ENCODE measurements around the gene FRMD3. TPM values are rescaled to one million over a fixed set of nuclear protein-coding genes. Genes with fewer than 3 reads are reported as not detected.

The FRMD3 gene
- polyA plus RNA-seq, 1 donor from 2014 or later = 13.0 TPM

DNA sequence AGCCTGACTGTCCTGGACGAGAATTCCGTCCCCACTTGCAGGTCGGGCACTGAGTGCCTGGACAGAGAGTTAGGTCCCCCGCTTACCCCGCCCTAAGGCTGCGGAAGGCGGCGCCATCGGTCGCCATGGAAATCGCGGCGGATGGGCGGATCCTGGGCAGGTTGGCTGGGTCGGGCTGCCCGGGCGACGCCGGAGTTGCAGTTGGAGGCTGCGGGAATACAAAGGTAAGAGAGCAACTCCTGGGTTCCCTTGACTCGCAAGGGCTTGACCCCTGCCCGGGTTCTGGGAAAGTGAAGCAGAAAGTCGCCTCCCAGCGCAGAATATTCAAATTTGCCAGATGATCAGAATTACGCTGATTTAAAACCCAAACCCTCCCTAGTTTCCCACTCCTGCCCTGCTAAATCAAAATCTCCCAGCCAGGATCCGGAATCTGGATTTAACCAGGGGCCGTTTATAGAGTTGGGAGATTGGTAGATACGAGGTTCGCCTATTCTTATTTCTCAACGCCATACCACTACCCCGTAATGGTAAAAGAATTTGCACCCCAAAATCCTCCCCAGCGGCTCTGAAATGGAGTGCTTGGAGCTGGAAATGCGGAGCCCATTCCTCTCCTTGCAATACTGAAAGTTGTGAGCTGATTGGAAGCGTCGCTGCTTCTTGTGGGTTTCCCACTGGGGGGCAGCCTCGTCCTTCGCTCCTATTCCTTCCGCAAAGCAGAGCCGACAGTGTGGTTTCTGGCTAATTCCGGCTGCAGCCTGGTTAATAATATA is 318.9 kb downstream of the FRMD3 start:
- no peaks in the 10 kb centered on the region for H4K20me1 ChIP-seq (ENCODE audit: insufficient read depth)
- H3K36me3 ChIP-seq (ENCODE audit: insufficient read depth, low read length) = no peaks in the 10 kb centered on the region
- H3K27ac ChIP-seq (ENCODE audit: low read length) = peak overlapping the region; percentile 65
- no peaks in the 10 kb centered on the region for H3K79me2 ChIP-seq (replicated peaks; ENCODE audit: insufficient read depth, low read length)
- H3K9me3 ChIP-seq (ENCODE audit: low read length) = no peaks in the 10 kb centered on the region
- TF ChIP-seq TAF1 (IDR thresholded peaks at IDR 0.05; ENCODE audit: low read depth) (peak; percentile 60), RAD21 (conservative IDR thresholded peaks at IDR 0.05) (peak; percentile 97), EP300 (conservative IDR thresholded peaks at IDR 0.05; ENCODE audit: poor library complexity, severe bottlenecking) (peak; percentile 25), MXI1 (conservative IDR thresholded peaks at IDR 0.05; ENCODE audit: poor library complexity, severe bottlenecking) (no peak), SMC3 (conservative IDR thresholded peaks at IDR 0.05; ENCODE audit: poor library complexity) (peak; percentile 94)
- TF ChIP-seq, protein P1, sequence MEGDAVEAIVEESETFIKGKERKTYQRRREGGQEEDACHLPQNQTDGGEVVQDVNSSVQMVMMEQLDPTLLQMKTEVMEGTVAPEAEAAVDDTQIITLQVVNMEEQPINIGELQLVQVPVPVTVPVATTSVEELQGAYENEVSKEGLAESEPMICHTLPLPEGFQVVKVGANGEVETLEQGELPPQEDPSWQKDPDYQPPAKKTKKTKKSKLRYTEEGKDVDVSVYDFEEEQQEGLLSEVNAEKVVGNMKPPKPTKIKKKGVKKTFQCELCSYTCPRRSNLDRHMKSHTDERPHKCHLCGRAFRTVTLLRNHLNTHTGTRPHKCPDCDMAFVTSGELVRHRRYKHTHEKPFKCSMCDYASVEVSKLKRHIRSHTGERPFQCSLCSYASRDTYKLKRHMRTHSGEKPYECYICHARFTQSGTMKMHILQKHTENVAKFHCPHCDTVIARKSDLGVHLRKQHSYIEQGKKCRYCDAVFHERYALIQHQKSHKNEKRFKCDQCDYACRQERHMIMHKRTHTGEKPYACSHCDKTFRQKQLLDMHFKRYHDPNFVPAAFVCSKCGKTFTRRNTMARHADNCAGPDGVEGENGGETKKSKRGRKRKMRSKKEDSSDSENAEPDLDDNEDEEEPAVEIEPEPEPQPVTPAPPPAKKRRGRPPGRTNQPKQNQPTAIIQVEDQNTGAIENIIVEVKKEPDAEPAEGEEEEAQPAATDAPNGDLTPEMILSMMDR (IDR thresholded peaks at IDR 0.05; ENCODE audit: poor library complexity, severe bottlenecking) = peak; percentile 95
- TF ChIP-seq, protein P2, sequence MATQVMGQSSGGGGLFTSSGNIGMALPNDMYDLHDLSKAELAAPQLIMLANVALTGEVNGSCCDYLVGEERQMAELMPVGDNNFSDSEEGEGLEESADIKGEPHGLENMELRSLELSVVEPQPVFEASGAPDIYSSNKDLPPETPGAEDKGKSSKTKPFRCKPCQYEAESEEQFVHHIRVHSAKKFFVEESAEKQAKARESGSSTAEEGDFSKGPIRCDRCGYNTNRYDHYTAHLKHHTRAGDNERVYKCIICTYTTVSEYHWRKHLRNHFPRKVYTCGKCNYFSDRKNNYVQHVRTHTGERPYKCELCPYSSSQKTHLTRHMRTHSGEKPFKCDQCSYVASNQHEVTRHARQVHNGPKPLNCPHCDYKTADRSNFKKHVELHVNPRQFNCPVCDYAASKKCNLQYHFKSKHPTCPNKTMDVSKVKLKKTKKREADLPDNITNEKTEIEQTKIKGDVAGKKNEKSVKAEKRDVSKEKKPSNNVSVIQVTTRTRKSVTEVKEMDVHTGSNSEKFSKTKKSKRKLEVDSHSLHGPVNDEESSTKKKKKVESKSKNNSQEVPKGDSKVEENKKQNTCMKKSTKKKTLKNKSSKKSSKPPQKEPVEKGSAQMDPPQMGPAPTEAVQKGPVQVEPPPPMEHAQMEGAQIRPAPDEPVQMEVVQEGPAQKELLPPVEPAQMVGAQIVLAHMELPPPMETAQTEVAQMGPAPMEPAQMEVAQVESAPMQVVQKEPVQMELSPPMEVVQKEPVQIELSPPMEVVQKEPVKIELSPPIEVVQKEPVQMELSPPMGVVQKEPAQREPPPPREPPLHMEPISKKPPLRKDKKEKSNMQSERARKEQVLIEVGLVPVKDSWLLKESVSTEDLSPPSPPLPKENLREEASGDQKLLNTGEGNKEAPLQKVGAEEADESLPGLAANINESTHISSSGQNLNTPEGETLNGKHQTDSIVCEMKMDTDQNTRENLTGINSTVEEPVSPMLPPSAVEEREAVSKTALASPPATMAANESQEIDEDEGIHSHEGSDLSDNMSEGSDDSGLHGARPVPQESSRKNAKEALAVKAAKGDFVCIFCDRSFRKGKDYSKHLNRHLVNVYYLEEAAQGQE (IDR thresholded peaks at IDR 0.05; ENCODE audit: borderline replicate concordance) = no peak
- H3K9ac ChIP-seq (ENCODE audit: low read length) = peak overlapping the region; percentile 54
- peak overlapping the region; percentile 16 for H2AFZ ChIP-seq (ENCODE audit: low read depth, low read length)
- H3K4me2 ChIP-seq (ENCODE audit: low read length) = no peak overlapping the region
- peak overlapping the region; percentile 67 for H3K4me3 ChIP-seq (ENCODE audit: low read length)
- no peaks in the 10 kb centered on the region for H3K27me3 ChIP-seq (ENCODE audit: insufficient read depth, low read depth, low read length)
- H3F3A ChIP-seq (ENCODE audit: insufficient read depth, low read length, poor library complexity, severe bottlenecking) = no peaks in the 10 kb centered on the region
- H3K9me2 ChIP-seq (ENCODE audit: insufficient read depth, low read length) = no peaks in the 10 kb centered on the region

DNA sequence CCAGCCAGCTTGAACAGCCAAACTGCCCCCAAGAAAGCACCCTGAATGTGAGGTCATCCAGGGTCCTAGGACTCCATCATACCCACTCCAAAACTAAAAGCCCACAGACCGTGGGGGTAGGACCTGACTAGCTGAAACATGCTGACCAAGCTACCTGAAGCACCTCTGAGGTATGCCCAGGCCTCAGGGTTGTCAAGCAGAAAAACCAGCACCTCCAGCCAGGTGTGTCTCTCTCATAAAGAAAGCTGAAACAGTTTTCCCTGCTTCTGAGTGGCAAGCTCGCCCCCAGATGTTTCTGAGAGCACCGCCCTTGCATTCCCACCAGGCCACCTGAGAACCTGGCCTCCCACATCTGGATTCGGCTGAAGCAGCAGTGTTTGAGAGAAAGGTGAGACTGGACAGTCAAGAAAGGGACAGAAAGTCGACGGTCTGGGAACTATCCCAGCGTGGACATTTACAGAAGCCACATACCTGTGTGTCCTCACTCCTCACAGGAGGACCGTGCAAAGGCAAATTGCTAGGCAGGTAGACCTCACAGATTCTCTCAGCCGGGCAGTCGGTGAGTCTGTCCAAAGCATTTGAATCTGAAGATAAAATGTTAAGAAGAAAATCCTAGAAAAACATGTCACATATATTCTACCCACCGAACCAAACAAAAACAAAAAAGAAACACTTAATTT is 319.6 kb downstream of the FRMD3 start:
- H3K4me2 ChIP-seq (ENCODE audit: low read length) = no peak overlapping the region
- no peak overlapping the region for H3K27ac ChIP-seq (ENCODE audit: low read length)
- H3K9me3 ChIP-seq (ENCODE audit: low read length) = no peaks in the 10 kb centered on the region
- no peaks in the 10 kb centered on the region for H3K36me3 ChIP-seq (ENCODE audit: insufficient read depth, low read length)
- H3K4me3 ChIP-seq (ENCODE audit: low read length) = peak overlapping the region; percentile 67
- TF ChIP-seq RAD21 (conservative IDR thresholded peaks at IDR 0.05) (no peak), TAF1 (IDR thresholded peaks at IDR 0.05; ENCODE audit: low read depth) (no peak), EZH2 (IDR thresholded peaks at IDR 0.05; ENCODE audit: borderline replicate concordance, insufficient read depth, low read length, poor library complexity, severe bottlenecking) (no peak), SMC3 (conservative IDR thresholded peaks at IDR 0.05; ENCODE audit: poor library complexity) (no peak), POLR2AphosphoS5 (IDR thresholded peaks at IDR 0.05) (no peak), EP300 (conservative IDR thresholded peaks at IDR 0.05; ENCODE audit: poor library complexity, severe bottlenecking) (no peak), MXI1 (conservative IDR thresholded peaks at IDR 0.05; ENCODE audit: poor library complexity, severe bottlenecking) (no peak)
- TF ChIP-seq, protein P2 (IDR thresholded peaks at IDR 0.05; ENCODE audit: borderline replicate concordance) = no peak
- TF ChIP-seq, protein P1 (IDR thresholded peaks at IDR 0.05; ENCODE audit: poor library complexity, severe bottlenecking) = no peak
- H3K9me2 ChIP-seq (ENCODE audit: insufficient read depth, low read length) = no peaks in the 10 kb centered on the region
- no peaks in the 10 kb centered on the region for H4K20me1 ChIP-seq (ENCODE audit: insufficient read depth)
- H3K27me3 ChIP-seq (ENCODE audit: insufficient read depth, low read depth, low read length) = no peaks in the 10 kb centered on the region
- no peaks in the 10 kb centered on the region for H3F3A ChIP-seq (ENCODE audit: insufficient read depth, low read length, poor library complexity, severe bottlenecking)
- no peak overlapping the region for H2AFZ ChIP-seq (ENCODE audit: low read depth, low read length)
- no peaks in the 10 kb centered on the region for H3K79me2 ChIP-seq (replicated peaks; ENCODE audit: insufficient read depth, low read length)
- no peak overlapping the region for H3K9ac ChIP-seq (ENCODE audit: low read length)

All from neural cell (in vitro differentiated cells).